GM06990 (cell line): ENCODE measurements around the gene SSR1.

Experiments used
- DNase-seq: peaks from one replicate; pipeline ENCODE4 v3.0.0-alpha.2; 2011; ENCODE audit not compliant: insufficient read length; ENCODE audit errors: extremely low read depth
- H3K27me3 ChIP-seq: replicated peaks from 2 replicates; pipeline ENCODE4 v1.6.0; 2011; ENCODE audit warnings: low read length; ENCODE audit not compliant: control insufficient read depth, insufficient read depth
- H3K36me3 ChIP-seq: 2 replicates; pipeline ENCODE4 v1.5.1; 2011; ENCODE audit warnings: low read length; ENCODE audit not compliant: control insufficient read depth, insufficient read depth
- H3K4me3 ChIP-seq: replicated peaks from 2 replicates; pipeline ENCODE4 v1.5.1; 2011; ENCODE audit warnings: low read depth, mild to moderate bottlenecking, control low read depth, low read length
- CTCF ChIP-seq: IDR thresholded peaks from 2 replicates; pipeline ENCODE4 v1.5.1; 2011; ENCODE audit warnings: low read length, control low read depth, mild to moderate bottlenecking, inconsistent platforms; ENCODE audit not compliant: insufficient read depth, poor library complexity, severe bottlenecking

SSR1 gene

GRCh38 chr6:7313505-7314165 is 636 bp upstream of the SSR1 start:
- no peaks in the 10 kb centered on the region for H3K27me3 ChIP-seq
- H3K4me3 ChIP-seq = peak overlapping the region; percentile 97
- DNase-seq = no peak
- peaks cover 2% of the 10 kb centered on the region for H3K36me3 ChIP-seq
- TF ChIP-seq CTCF = no peak

GRCh38 chr6:7311917-7312615 is 933 bp downstream of the SSR1 start:
- DNase-seq = no peak
- TF ChIP-seq CTCF = no peak
- Histone ChIP-seq H3K4me3 (peak overlapping the region; percentile 97), H3K36me3 (peaks cover 5% of the 10 kb centered on the region), H3K27me3 (no peaks in the 10 kb centered on the region)

GRCh38 chr6:7311176-7311575 is 1.8 kb downstream of the SSR1 start:
- Histone ChIP-seq H3K36me3 (peaks cover 7% of the 10 kb centered on the region), H3K4me3 (peak overlapping the region; percentile 97), H3K27me3 (no peaks in the 10 kb centered on the region)
- no peak for TF ChIP-seq CTCF
- DNase-seq = no peak

GRCh38 chr6:7309050-7309449 is 3.9 kb downstream of the SSR1 start:
- TF ChIP-seq CTCF = no peak
- no peak for DNase-seq
- no peak overlapping the region for H3K4me3 ChIP-seq
- H3K36me3 ChIP-seq = peaks cover 8% of the 10 kb centered on the region
- H3K27me3 ChIP-seq = no peaks in the 10 kb centered on the region

- no peak for TF ChIP-seq CTCF
- peaks cover 10% of the 10 kb centered on the region for H3K36me3 ChIP-seq
- no peak overlapping the region for H3K4me3 ChIP-seq
- DNase-seq = no peak
- H3K27me3 ChIP-seq = no peaks in the 10 kb centered on the region
Measured at GRCh38 chr6:7307533-7307932, 5.5 kb downstream of the SSR1 start.
